ENCODE results near the gene XCR1.
"Not testable (repeated sequence)": the region's sequence is repeated elsewhere in the genome, so short reads cannot be mapped to it uniquely, and the experiment has no call there.

The XCR1 gene, protein sequence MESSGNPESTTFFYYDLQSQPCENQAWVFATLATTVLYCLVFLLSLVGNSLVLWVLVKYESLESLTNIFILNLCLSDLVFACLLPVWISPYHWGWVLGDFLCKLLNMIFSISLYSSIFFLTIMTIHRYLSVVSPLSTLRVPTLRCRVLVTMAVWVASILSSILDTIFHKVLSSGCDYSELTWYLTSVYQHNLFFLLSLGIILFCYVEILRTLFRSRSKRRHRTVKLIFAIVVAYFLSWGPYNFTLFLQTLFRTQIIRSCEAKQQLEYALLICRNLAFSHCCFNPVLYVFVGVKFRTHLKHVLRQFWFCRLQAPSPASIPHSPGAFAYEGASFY

DNA sequence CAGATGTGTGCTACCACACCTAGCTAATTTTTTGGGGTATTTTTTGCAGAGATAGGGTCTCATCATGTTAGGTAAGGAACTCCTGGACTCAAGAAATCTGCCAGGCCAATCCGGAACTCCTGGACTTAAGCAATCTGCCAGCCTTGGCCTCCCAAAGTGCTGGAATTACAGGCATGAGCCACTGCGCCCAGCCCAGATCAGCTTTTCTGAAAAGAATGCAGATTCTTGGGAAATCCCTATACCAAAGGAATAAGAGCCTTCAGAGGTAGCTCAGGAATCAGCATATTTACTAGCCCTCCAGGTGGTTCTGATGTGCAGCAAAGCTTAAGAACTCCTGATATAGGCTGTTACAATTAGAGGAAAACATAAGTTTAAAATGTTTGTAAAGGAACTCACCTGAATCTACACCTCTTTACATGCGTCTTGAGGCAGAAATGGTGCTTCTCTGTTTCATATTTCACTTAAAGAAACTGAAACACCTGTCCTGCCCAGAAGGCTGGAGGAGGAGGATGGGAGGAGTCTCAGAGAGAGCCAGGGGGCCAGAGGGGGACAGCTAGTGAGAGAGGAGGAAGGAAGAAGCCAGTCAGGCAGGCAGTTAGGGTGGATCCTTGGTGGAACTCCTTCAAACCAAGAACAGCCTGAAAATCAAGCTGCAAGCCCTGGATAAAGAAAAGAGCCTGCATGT is at the start of gene XCR1:
Gene XCR1 (minus strand): TSS at position 463 of the 685 bp plus-strand sequence. CDS start 5,536 bp downstream, outside the sequence.
- DNase-seq (ENCODE audit: low read depth), result no peak

DNA sequence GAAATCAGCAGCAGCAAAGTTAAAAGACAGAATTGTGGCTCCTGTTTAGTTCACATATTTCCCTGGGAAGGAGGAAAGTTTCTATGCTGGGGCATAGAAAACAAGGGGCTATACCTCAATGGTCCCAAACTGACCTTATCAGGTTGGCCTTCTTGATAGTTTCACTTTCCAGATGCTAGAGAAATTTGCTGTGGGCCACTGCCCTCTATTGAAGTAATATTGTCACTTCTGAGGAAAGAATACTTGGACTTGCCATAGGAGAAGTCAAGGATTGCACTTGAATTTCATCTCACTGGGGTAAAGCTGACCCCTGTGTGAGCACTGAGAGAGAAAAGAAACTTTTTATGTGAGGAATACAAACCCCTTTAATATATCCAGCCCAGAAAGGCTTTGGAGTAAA is 49.3 kb upstream of the XCR1 start:
- DNase-seq (ENCODE audit: low read depth), result no peak

DNA sequence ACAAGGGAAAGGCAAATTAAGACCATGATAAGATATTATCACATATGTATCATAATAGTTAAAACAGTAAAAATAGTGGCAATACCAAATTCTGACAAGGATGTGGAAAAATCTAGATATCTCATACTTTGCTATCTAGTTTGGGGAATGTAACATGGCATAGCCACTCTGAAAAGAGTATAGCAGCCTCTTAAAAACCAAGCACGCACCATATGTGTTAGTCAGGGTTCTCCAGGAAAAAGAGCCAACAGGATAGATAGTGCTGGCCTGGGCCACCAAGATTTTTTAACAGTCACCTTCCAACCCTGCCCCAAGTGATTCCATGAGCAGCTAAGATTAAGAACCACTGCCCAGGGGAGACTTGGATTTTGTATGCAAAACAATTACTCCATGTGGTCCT is 48.5 kb upstream of the XCR1 start:
- DNase-seq (ENCODE audit: low read depth), result no peak

DNA sequence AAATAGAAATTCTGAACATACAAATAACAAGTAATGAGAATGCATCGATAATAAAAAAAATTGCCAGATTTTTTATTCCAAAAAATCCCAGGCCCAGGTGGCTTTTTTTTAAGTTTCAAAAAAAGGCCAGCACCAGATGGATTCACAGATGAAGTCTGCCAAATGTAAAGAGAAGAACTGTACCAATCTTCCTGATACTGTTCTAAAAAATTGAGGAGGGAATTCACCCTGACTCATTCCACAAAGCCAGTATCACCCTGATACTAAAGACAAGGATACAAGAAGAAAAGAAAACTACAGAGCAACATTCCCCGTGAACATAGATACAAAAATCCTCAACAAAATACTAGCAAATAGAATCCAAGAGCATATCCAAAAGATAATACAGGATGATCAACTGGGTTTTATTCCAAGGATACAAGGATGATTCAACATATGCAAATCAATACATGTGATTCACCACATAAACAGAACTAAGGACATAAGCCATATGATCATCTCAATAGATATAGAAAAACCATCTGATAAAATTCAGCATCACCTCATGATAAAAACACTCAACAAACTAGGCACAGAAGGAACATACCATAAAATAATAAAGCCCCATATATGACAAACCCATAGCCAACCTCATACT is 44.1 kb upstream of the XCR1 start:
- no peak for DNase-seq (ENCODE audit: low read depth)

DNA sequence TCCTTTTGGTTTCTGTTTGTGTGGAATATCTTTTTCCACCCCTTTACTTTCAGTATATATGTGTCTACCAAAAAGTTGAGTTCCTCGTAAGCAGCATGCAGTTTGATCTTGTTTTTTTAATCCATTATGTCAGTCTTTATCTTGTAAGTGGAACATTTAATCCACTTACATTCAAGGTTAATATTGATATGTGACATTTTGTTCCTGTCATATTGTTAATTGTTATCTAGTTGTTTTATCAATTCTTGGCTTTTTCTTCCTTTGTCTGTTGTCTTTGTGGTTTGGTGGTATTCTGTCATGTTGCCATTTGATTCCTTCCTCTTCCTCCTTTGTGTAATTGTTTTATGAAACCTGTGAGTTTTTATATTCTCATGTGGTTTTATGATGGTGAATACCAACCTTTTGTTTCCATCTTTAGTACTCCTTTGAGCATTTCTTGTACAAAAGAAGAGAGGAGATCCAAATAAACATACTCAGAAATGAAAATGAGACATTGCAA is 43.4 kb upstream of the XCR1 start:
- no peak for DNase-seq (ENCODE audit: low read depth)

DNA sequence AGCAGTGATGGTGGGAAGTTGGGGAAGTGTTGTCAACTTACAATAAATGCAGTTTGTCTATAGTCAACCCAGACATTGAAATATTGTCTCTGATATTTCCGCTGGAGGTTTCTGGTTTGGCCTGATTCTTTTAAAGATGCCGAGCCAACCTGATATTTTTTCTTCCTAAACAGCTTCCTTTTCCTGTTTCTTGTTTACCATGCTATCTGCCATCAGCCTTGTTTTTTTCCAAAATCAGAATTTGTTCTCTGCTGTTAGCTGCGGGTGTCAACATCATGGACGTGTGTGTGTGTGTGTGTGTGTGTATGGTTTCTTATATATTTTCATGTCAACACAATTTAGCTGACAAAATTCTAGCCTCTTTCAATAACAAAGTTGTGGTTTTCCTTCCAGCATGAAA is 41.2 kb upstream of the XCR1 start:
- DNase-seq (ENCODE audit: low read depth), result no peak

DNA sequence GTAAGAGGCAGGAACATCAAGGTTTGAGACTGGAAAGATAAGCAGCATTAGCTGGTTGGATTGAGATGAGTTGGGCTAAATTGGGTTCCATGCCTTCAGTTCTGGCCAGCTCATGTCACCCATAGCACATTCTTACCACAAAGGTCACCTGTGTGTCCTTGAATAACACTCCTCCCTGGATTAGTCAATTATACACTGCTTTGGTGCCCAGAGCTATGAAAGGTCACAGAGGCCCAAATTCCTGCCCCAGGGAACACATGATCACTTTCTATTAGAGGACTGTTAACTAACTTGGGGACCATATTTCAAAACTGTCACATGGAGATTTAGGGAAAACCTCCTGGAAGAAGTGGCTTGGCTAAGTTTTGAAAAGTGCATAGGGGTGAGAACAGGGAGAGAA is 40.1 kb upstream of the XCR1 start:
- no peak for DNase-seq (ENCODE audit: low read depth)

DNA sequence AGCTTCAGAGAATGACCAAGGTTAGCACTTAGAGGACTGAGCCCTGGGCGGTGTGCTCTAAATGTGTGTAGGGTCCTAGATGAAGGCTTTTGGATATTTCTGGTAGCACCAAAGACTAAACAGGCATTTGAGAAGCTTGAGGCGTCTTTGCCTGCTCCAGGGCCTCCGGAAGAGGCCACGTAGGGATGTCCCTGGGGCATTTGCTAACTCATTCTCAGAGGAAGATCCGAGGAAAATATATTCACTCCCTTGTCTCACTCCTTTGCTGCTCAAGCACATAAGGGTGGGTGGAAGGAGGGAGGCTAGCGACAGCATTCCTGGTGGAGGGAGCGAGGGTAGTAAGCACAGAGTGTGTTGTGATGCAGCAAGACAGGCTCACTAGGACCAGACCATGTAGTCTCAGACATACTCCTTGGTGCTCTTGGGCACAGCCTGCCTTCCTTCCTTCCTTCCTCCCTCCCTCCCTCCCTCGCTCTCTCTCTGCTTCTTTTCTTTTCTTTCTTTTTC is 38.5 kb upstream of the XCR1 start:
- no peak for DNase-seq (ENCODE audit: low read depth)

DNA sequence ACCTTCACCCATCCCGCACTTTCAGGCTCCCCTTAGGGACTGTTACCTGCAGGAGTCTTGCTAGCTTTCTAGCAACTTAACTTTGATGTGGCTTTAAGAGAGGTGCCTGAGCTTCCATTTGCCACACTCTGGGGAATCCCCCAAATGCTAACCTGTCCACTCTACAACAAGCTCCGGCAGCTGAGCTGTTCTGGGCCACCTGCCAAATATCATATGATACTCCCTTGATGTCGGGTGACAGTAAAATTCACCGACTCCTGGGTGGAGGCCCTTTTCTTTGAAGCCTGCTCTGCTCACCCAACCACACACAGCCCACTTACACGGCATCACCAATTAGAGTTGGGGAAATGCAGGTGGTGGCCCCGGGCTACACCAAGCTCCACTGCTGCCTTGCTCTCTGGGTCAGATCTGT is 38.0 kb upstream of the XCR1 start:
- DNase-seq (ENCODE audit: low read depth), result no peak

DNA sequence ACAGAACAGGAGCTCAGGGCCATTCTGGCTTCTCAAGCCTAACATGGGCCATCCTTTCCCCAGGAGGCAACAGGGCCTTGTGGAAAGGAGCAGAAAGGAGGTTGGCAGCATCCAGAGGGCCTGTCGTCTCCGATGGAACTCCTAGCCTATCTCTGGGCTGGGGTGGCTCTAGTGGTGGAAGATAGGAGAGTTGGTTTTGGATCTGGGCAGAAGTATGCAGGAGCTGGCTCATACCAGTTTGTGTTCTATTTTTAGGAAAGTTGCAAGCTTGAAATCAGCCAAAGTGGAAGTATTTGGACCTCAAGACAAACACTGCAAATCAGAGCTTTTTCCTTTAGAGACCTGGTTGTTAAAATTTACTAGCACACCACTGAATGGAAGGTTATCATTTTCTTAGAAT is 35.4 kb upstream of the XCR1 start:
- no peak for DNase-seq (ENCODE audit: low read depth)

DNA sequence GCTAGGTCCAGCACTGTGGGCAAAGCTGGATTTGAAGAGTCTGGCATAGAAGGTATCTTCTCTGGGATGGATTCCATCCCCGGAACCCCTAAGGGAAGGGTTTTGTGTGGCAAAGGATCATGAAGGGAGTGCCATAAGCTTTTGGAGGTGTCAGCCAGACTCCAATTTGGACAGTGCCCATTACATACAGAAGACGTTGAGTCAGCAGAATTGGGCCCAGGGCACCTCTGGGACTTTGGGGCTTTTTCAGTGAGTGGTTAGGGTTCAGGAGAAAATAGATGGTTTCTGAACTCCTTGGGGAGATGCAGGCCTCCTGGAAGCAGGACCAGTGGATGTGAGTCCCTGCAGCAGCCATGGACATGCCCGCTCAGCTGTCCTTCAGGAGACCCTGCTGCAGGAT is 34.6 kb upstream of the XCR1 start:
- DNase-seq (ENCODE audit: low read depth), result no peak

DNA sequence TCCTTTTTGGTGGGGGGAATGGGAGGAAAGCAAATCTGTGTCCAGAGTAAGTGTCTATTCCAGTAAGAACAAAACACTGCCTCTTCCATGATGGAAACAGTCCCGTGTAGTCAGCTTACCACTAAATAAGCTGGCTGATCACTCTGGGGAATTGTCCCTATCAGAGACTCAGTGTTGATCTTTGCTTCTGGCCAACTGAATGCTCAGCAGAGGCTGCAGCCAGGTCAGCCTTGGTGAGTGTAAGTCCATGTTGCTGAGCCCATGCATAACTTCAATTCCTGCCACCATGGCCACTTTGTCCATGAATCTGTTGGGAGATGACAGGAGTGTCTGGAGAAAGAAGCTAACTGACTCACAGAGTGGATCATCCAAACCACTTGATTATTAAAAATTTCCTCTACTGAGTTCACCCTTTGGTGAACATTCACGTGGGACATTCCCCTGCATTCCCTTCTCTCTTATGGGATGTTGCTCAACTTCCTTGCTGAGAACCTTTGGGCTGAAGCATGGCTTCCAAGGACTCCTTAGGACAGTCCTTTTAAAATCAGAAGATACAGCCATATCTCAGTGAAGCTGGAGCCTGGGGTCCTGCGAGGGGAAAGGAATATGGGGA is 33.9 kb upstream of the XCR1 start:
- no peak for DNase-seq (ENCODE audit: low read depth)

DNA sequence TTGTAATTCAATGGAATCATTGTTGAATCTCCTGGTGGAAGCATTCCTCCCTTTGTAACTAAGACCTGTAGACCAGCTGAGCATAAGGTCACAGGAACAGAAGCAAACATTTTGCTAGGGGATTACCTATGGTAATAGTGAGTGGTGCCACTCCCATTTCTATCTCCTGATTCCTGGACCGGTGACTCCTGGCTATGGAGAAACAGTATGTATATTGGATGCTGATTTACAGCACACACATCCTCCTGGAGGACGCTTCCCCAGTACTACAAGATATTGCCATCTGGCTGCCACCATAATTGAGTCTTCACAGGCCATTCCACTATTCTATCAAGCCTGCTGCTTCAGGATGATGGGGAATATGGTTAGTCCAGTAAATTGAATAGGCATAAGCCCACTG is 33.3 kb upstream of the XCR1 start:
- DNase-seq (ENCODE audit: low read depth), result no peak

DNA sequence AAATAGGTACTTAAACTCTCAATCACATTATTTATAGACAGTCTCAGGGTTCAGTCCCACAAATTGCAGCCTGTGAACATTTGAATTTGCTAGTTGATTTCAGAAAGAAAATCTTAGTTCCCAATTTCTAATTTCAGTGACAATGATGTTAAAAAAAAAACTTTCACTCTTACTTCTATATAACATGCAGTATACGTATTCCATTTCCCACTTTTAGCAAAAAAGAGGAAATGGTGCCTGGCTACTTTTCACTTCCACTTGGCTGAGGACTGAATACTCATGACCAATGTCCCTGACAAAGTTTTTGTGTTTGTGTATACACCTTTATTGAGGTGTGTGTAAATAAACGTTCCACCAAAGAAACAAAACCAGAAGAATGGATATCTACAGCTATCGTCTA is 32.1 kb upstream of the XCR1 start:
- no peak for DNase-seq (ENCODE audit: low read depth)

DNA sequence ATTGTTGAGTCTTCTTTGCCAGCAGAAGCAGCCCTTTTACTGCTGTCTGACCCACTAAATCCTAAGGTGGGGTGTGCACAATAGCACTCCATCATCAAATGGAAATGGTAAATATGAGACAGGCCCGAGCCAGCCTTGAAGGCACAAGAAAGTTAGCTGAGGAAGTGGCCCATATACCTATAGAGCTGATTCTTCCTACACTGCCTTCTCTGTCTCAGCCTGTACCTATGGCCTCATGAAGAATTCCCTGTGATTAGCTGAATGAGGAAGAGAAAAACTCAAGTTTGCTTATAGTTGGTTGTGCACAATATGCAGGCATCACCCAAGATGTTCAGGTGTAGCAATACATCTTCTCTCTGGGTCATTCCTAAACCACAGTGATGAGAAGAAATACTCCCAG is 31.7 kb upstream of the XCR1 start:
- no peak for DNase-seq (ENCODE audit: low read depth)

DNA sequence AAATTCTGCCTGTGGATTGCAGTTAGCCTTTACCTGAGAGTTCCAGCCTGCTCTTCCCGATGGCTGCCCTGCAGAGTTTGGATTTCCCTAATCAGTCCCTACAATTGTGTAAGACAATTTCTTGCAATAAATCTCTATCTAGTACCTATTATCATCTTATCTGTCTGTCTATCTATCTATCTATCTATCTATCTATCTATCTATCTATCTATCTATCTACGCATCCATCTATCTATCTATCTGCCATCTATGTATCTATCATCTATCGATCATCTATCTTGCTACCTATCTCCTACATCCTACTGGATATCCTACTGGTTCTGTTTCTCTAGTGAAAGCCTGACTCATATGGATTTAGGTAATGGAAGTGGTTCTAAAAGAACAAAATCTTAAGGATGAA is 30.4 kb upstream of the XCR1 start:
- no peak for DNase-seq (ENCODE audit: low read depth)

DNA sequence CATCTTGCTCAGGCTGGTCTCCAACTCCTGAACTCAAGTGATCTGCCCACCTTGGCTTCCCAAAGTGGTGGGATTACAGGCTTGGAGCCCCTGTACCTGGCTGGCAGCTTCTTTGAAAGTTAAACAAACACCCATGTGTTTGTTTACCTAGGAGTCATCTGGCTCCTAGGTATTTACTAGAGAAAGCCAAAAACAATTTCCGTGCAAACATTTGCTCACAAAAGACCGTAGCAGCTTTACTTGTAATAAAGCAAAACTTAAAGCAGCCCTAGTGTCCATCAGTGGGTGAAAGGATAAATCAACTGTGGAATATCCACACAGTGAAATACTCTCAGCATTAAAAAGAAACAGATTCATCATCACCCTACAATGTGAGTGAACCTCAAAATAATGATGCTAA is 29.4 kb upstream of the XCR1 start:
- DNase-seq (ENCODE audit: low read depth), result no peak

DNA sequence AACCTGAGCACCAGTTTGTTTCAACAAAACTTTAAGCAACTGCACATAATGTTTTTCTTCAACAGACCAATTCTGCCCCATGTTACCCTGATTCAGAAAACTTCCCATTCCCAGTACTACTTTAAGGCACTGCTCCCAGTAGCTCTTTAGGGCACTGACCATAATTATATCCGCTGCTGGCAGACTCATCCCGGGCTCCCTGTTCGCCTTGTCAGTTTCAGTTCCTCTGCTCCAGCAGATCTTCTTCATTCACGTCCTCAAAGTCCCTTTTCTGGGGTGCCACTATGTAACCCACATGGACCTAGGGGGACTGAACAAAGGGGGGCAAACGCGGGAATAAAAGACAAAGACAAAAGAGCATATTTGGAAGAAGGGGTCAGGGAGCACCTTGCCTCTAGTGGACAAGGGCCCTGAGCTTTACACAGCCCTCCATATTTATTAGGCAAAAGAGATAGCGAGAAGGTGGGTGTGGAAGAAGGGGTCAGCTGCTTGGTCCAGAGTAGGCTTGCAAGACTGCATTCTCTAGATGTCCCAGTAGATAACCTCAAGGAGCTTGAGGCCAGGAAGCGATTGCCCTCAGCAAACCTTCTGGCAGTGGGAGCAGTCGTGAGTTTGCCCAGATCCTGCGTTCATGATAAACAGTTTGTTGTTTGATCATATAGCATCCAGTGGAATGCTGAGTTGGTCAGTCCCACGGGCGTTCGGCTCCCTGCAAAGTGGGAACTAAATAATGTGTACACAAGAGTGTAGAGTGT is 26.7 kb upstream of the XCR1 start:
- not testable (repeated sequence) for DNase-seq (ENCODE audit: low read depth)

DNA sequence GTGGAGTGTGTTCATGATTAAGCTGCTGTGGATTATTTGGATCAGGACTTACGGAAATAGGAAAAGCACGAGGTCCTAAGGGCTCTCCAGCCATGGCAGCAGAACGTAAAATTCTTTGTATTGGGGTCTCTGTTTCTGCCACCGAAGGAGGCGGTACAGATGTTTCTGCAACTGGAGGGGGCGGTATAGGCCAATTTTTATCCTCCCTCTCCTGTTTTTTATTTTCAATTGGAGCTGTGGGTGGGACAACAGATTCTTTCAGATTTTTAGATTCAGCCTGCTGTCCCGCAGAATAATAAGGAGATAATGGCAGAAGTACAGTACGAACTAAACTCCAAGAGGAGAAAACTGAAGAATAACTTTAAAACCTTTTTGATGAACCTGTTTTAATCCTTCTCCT is 26.0 kb upstream of the XCR1 start:
- not testable (repeated sequence) for DNase-seq (ENCODE audit: low read depth)

DNA sequence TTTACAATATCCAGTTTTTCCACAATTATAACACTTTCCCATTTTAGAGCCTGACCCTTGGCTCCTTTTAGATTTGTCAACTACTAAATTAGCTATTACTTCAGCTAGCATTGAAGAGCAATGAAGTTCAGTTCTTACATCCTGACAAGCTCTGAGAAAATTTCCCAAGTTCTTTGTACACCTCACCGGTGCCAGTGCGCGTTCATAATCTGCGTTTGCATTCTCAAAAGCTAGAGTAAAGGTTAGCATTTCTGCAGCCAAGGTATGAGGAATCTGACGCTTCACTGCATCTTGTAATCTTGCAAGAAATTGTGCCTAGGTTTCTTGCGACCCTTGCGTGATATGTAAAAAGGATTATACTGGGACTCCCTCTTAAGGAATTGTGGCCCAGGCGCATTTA is 25.2 kb upstream of the XCR1 start:
- no peak for DNase-seq (ENCODE audit: low read depth)

DNA sequence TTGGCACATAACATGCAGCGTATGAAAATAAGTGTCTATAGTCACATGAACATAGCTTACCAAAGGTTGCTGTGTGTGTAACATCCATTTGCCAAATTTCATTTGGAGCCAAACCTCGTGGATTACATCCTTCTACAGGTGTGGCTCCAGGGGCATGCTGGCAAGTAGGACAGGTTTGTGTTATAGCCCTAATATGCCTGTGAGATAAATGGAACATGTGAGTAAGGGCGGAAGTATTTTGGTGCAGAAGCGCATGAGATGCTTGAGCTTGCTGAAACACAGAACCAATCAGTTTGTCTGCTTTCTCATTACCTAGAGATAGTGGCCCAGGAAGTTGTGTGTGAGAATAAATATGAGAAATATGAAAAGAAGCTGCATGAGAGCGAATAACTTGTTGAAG is 21.8 kb upstream of the XCR1 start:
- DNase-seq (ENCODE audit: low read depth), result no peak

DNA sequence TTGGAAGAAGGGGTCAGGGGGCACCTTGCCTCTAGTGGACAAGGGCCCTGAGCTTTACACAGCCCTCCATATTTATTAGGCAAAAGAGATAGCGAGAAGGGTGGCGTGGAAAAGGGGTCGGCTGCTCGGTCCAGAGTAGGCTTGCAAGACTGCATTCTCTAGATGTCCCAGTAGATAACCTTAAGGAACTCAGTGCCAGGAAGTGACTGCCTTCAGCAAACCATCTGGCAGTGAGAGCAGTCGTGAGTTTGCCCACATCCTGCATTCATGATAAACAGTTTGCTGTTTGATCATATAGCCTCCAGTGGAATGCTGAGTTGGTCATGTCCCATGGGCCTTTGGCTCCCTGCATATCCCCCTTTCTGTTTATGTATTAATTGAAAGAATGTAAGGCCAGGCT is 18.9 kb upstream of the XCR1 start:
- DNase-seq (ENCODE audit: low read depth), result not testable (repeated sequence)
